Transverse colon (tissue), 4 donors: Measurements from ENCODE around the gene SEMA4D. TPM values are rescaled to one million over a fixed set of nuclear protein-coding genes. Genes with fewer than 3 reads are reported as not detected.

Experiments used
- DNase-seq: peaks from one replicate; pipeline ENCODE4 v3.0.0-alpha.2; 2019
- H3K27ac ChIP-seq, 4 donors: fragments of 200-600 bp; sonication (generic); 2 replicates each; pipeline ENCODE4 v1.5.1; 2016 to 2018; ENCODE audit warnings: inconsistent platforms in 4 of 4
- H3K27me3 ChIP-seq: fragments of 200-600 bp; sonication (generic); 2 replicates; pipeline ENCODE4 v1.5.1; 2017; ENCODE audit warnings: inconsistent platforms
- H3K36me3 ChIP-seq, 4 donors: fragments of 200-600 bp; sonication (generic); 2 replicates each; pipeline ENCODE4 v1.5.1; 2017 to 2019; ENCODE audit warnings: inconsistent platforms in 4 of 4
- H3K4me1 ChIP-seq, 4 donors: fragments of 200-600 bp; sonication (generic); 2 replicates each; pipeline ENCODE4 v1.5.1; 2017 to 2020; ENCODE audit warnings: inconsistent platforms in 4 of 4
- H3K4me3 ChIP-seq, 4 donors: fragments of 200-600 bp; sonication (generic); 1 replicate in 1 of 4; 2 replicates in 3 of 4; pipeline versions ENCODE4 v1.5.1 to v1.6.1; 2017 to 2019; ENCODE audit warnings: inconsistent platforms in 4 of 4
- H3K9me3 ChIP-seq, 2 donors: fragments of 200-600 bp; sonication (generic); 2 replicates each; pipeline ENCODE4 v1.5.1; 2017 to 2019; ENCODE audit warnings: inconsistent platforms in 2 of 2
- EP300 ChIP-seq: sonication (generic); formaldehyde crosslinking; IDR thresholded peaks from one replicate; pipeline ENCODE4 v1.6.1; 2017; ENCODE audit warnings: antibody characterized with exemption, low read depth
- POLR2A ChIP-seq: fragments of 450-650 bp; IDR thresholded peaks from one replicate; pipeline ENCODE4 v1.6.1; 2016; ENCODE audit warnings: antibody characterized with exemption, mild to moderate bottlenecking, moderate library complexity
- POLR2AphosphoS5 ChIP-seq, 3 donors: sonication (generic); formaldehyde crosslinking; IDR thresholded peaks; one replicate each; pipeline ENCODE4 v1.6.1; 2016; ENCODE audit warnings: antibody characterized with exemption in 3 of 3
- WGBS, 2 donors: methylation state at CpG; one replicate each; pipeline ENCODE4 v1.1.5; 2018; ENCODE audit warnings: low coverage in 1 of 2; 5-methylcytosine and 5-hydroxymethylcytosine counted together
- in situ Hi-C, 4 donors: fragments of 200-750 bp; cut with MboI; loops; one replicate each; pipeline versions ENCODE4 v1.15.0 to v1.15.1; 2017; ENCODE audit warnings: low sequenced_read_pairs in 3 of 4, low pct_ligation_motif_present in 1 of 4, low pct_unique_long_range_greater_than_20kb in 1 of 4
- intact Hi-C: fragments of 100-400 bp; cut with DNase I; formaldehyde crosslinking; loops from one replicate; pipeline ENCODE4 v1.15.1; 2023; ENCODE audit warnings: low total_unique reads
- total RNA-seq, 4 donors: library from RNA; depleted of rRNA; stranded (reverse); fragments of >200 nt; gene quantifications; one replicate each; pipeline ENCODE4 v1.1.0, GENCODE V29; 2016
- TF ChIP-seq, protein P1 (sequence below), 5 experiments: fragments of 200-600 bp in 3 of 5; fragments of 450-650 bp in 2 of 5; sonication (generic) in 3 of 5; IDR thresholded peaks; 1 replicate in 2 of 5; 2 replicates in 3 of 5; pipeline ENCODE4 v1.5.1; 2016 to 2017; ENCODE audit warnings: antibody characterized with exemption in 5 of 5, inconsistent platforms in 3 of 5, mild to moderate bottlenecking in 2 of 5, moderate library complexity in 1 of 5

The SEMA4D gene
- total RNA-seq, 4 donors from 2014 or later: 8.7 to 29.1 (median 14.5) TPM

DNA sequence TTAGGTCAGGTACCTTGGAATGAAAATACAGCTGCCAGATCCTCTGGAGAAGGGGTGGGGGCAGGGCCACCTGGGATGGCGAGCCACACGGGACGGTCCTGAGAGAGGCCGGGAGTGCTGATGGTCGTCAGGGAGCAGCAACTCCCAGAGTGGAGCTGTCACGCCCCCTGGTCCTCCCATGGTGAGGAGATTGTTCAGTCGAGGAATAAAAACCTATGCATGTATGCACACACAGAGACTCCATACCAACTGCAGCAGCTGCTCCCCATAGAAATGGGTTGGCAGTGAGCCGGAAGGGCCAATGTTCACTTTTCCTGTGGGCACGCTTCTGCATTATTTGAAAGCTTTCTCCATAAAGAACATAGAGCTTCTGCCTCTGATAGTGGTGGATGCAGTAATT is 45.2 kb upstream of the SEMA4D start:
- WGBS, 2 donors: 75% methylated on average over 9 of the region's 9 CpGs; no CpG with 5 or more reads in 1 of the 2 donors
- in situ Hi-C loops (loop anchor here in 3 of 4 donors (10.0 to 25.0 kb wide), 3 partner anchors 131 to 208 kb away; no protein-coding TSS in a partner anchor), intact Hi-C loops (no loop called here)
- TF ChIP-seq EP300 (no peak), POLR2A (no peak), POLR2AphosphoS5 (IDR thresholded peaks at IDR 0.05) (no peak)
- TF ChIP-seq, protein P1, sequence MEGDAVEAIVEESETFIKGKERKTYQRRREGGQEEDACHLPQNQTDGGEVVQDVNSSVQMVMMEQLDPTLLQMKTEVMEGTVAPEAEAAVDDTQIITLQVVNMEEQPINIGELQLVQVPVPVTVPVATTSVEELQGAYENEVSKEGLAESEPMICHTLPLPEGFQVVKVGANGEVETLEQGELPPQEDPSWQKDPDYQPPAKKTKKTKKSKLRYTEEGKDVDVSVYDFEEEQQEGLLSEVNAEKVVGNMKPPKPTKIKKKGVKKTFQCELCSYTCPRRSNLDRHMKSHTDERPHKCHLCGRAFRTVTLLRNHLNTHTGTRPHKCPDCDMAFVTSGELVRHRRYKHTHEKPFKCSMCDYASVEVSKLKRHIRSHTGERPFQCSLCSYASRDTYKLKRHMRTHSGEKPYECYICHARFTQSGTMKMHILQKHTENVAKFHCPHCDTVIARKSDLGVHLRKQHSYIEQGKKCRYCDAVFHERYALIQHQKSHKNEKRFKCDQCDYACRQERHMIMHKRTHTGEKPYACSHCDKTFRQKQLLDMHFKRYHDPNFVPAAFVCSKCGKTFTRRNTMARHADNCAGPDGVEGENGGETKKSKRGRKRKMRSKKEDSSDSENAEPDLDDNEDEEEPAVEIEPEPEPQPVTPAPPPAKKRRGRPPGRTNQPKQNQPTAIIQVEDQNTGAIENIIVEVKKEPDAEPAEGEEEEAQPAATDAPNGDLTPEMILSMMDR (IDR thresholded peaks at IDR 0.05): no peak
- Histone ChIP-seq H3K4me1 (no peaks in the 10 kb centered on the region), H3K36me3 (no peaks in the 10 kb centered on the region), H3K4me3 (no peak overlapping the region), H3K9me3 (peaks cover 0 to 10% of the 10 kb centered on the region in 2 donors), H3K27ac (no peak overlapping the region), H3K27me3 (no peaks in the 10 kb centered on the region)
- DNase-seq: no peak

- peak; percentile 22 for DNase-seq
- in situ Hi-C loops (loop anchor here in 3 of 4 donors (10.0 to 25.0 kb wide), 3 partner anchors 130 to 208 kb away; no protein-coding TSS in a partner anchor), intact Hi-C loops (no loop called here)
- no peak for TF ChIP-seq EP300
- no peak for TF ChIP-seq POLR2AphosphoS5 (IDR thresholded peaks at IDR 0.05)
- TF ChIP-seq, protein P1 (IDR thresholded peaks at IDR 0.05): no peak
- TF ChIP-seq POLR2A: no peak
- Histone ChIP-seq H3K27me3 (no peaks in the 10 kb centered on the region), H3K4me1 (no peaks in the 10 kb centered on the region), H3K9me3 (peaks cover 0 to 10% of the 10 kb centered on the region in 2 donors), H3K4me3 (no peak overlapping the region), H3K36me3 (no peaks in the 10 kb centered on the region), H3K27ac (no peak overlapping the region)
- 60% methylated on average over 11 of the region's 11 CpGs; no CpG with 5 or more reads in 1 of the 2 donors for WGBS, 2 donors
Measured at GRCh38 chr9:89542401-89543021, 44.6 kb upstream of the SEMA4D start.

DNA sequence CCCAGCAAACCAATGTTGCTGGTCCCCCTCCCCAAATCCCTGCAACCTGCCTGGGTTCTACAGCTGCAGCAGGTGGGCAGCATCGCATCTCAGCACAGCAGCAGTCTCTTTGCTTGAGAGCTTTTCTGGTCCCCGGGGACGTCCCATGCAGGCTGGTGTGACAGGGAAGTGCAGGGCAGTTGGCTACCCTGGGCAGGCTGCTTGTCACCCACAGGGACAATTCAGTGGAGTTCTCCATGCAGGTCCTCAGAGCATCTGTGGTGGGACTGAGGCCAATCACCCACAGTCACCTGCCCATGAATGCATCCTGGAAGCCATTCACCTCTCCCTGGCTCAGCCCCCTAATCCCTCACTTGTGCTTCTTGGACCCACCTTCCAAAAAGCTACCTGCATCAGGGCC is 43.9 kb upstream of the SEMA4D start:
- H3K4me3 ChIP-seq: no peak overlapping the region
- TF ChIP-seq POLR2A (no peak), POLR2AphosphoS5 (IDR thresholded peaks at IDR 0.05) (no peak)
- TF ChIP-seq, protein P1 (IDR thresholded peaks at IDR 0.05): no peak
- H3K9me3 ChIP-seq: peaks cover 0 to 10% of the 10 kb centered on the region in 2 donors
- DNase-seq: peak; percentile 29
- H3K4me1 ChIP-seq: no peaks in the 10 kb centered on the region
- no peaks in the 10 kb centered on the region for H3K36me3 ChIP-seq
- H3K27me3 ChIP-seq: no peaks in the 10 kb centered on the region
- whole genome bisulfite sequencing, 2 donors: 84% methylated on average over 3 of the region's 3 CpGs; no CpG with 5 or more reads in 1 of the 2 donors
- in situ Hi-C loops: loop anchor here in 3 of 4 donors (10.0 to 25.0 kb wide), 3 partner anchors 129 to 207 kb away; no protein-coding TSS in a partner anchor
- intact Hi-C loops: no loop called here
- H3K27ac ChIP-seq: no peak overlapping the region

DNA sequence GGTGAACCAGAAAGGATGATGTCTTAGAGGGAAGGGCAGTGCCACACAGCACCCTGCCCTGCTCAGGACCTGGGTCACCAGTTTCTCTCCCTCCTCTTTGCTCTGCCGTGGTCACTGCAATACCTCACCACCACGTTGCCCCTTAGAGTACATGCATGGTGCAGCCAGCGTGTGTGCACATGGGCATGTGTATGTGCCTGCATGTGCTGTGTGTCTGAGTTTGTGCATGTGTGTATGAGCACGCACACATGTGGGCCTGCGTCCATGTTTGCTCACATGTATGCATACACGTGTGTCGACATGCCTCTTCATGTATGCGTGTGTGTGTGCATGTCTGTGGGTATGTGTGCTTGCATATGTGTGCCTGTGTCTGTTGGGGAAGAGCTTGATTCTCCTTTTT is 41.5 kb upstream of the SEMA4D start:
- H3K4me1 ChIP-seq: no peaks in the 10 kb centered on the region
- no peaks in the 10 kb centered on the region for H3K27me3 ChIP-seq
- no peak overlapping the region for H3K4me3 ChIP-seq
- in situ Hi-C loops: loop anchor here in 3 of 4 donors (25.0 kb wide), 2 partner anchors 127 to 202 kb away; no protein-coding TSS in a partner anchor
- H3K36me3 ChIP-seq: no peaks in the 10 kb centered on the region
- H3K27ac ChIP-seq: no peak overlapping the region
- H3K9me3 ChIP-seq: no peaks in the 10 kb centered on the region
- no peak for DNase-seq
- TF ChIP-seq, protein P1 (IDR thresholded peaks at IDR 0.05): no peak
- TF ChIP-seq POLR2AphosphoS5 (IDR thresholded peaks at IDR 0.05): no peak
- no peak for TF ChIP-seq EP300
- no peak for TF ChIP-seq POLR2A
- 92% methylated on average over 8 of the region's 8 CpGs; no CpG with 5 or more reads in 1 of the 2 donors for WGBS, 2 donors
- intact Hi-C loops: no loop called here
